Gastrocnemius medialis (tissue), 4 donors: ENCODE measurements around the gene PACRGL.

Experiments used
- POLR2A ChIP-seq, 2 donors: fragments of 450-650 bp; IDR thresholded peaks; one replicate each; pipeline ENCODE4 v1.6.1; 2017; ENCODE audit warnings: antibody characterized with exemption in 2 of 2, mild to moderate bottlenecking in 2 of 2, moderate library complexity in 2 of 2
- TF ChIP-seq, protein P1 (sequence below), 5 experiments: fragments of 450-650 bp in 3 of 5; fragments of 200-600 bp in 2 of 5; sonication (generic) in 2 of 5; IDR thresholded peaks in 4 of 5; conservative IDR thresholded peaks in 1 of 5; 1 replicate in 4 of 5; 2 replicates in 1 of 5; pipeline ENCODE4 v1.5.1; 2016 to 2019; ENCODE audit warnings: antibody characterized with exemption in 5 of 5, mild to moderate bottlenecking in 3 of 5, moderate library complexity in 3 of 5

- TF ChIP-seq POLR2A (IDR thresholded peaks at IDR 0.05), result no peak
- TF ChIP-seq, protein P1, sequence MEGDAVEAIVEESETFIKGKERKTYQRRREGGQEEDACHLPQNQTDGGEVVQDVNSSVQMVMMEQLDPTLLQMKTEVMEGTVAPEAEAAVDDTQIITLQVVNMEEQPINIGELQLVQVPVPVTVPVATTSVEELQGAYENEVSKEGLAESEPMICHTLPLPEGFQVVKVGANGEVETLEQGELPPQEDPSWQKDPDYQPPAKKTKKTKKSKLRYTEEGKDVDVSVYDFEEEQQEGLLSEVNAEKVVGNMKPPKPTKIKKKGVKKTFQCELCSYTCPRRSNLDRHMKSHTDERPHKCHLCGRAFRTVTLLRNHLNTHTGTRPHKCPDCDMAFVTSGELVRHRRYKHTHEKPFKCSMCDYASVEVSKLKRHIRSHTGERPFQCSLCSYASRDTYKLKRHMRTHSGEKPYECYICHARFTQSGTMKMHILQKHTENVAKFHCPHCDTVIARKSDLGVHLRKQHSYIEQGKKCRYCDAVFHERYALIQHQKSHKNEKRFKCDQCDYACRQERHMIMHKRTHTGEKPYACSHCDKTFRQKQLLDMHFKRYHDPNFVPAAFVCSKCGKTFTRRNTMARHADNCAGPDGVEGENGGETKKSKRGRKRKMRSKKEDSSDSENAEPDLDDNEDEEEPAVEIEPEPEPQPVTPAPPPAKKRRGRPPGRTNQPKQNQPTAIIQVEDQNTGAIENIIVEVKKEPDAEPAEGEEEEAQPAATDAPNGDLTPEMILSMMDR (IDR thresholded peaks at IDR 0.05 in 4 of 5, conservative IDR thresholded peaks at IDR 0.05 in 1 of 5), result no peak
These were observed 11.1 kb downstream of the PACRGL start for GRCh38 chr4:20711335-20711734.
